AG08396 (cell line): ENCODE measurements around the gene CBX7.

ENCODE experiments used
- DNase-seq: peaks from one replicate; pipeline ENCODE4 v3.0.0; 2012; ENCODE audit warnings: low spot score, mixed read lengths

CBX7 gene

DNA sequence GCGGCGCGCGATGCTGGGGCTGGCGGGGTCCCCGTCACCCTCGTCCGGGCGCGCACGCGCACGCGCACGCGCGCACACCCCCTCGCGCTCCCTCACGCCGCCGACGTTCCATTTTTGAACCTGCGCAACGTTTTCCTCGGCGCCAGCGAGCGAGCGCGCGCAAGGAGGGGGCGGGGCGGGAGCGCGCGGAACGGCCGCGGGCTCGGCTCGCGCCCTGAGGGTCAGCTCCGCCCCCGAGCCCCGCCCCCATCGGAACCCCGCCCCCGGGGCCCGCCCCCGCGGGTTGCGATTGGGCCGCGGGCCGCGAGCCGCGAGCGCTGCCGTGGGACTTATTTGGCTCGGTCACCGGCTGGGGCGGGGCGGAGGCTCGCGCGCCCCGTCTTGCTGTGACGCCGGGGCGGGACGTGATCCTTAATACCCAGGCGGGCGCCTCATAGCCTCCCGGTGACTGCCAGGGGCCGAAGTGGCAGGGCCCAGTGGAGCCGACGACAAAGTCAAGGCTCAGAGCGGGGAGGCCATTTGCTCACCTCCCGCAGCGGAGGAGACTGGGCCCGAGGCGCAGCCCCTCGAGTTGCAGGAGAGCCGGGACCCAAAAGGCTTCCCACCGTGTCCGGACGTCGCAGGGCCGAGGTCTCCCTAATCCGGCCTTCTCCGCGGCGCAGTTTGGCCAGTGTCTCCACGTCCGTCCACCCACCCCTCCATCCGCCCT lies at the start of gene CBX7:
Gene CBX7, minus strand, starts transcription at position 170 of the 709 bp plus-strand sequence. CDS start 236 bp downstream, outside the sequence.
- peak; percentile 99 for DNase-seq

DNA sequence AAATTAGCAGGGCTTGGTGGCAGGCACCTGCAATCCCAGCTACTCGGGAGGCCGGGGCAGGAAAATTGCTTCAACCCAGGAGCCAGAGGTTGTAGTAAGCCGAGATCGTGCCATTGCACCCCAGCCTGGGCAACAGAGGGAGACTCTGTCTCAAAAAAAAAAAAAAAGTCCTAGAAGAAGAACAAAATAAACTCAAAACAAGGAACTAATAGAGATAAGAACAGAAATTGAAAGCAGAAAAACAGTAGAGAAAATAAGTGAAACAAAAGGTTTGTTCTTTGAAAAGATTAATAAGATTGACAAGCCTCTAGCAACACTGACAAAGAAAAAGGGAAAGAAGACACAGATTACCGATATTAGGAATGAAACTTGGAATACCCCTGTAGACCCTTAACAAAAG lies 45.1 kb upstream of the CBX7 start:
- no peak for DNase-seq

DNA sequence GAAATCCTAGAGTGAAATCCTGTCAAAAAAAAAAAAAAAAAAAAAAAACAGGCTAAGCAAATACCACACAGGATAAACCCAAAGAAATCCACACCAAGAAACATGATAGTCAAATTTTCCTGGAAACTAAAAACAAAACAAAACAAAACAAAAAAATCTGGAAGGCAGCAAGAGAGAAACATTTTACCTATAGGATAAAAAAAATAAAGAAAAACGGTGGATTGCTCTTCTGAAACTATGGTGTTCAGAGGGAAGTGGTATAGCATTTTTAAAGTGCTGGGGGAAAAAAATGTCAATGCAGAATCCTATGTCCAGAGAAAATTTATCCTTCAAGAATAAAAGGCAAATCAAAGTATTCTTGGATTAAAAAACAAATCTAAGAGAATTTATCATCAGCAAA lies 41.6 kb upstream of the CBX7 start:
- DNase-seq: no peak

DNA sequence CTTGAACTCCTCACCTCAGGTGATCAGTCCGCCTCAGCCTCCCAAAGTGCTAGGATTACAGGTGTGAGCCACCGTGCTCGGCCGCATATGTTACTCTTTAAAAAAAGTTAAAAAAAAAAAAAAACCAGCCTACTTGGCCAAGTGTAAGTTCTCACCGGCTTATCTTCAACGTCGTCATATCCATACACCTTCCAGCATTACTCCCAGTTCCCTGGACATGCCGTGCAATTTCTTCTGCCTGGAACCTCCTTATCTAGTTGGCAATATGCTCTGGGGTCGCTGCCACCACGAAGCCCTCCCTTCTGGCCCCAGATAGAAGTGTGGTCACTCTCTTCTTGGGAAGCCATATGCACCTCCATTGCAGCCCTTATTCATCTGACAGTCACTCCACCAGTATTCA lies 36.3 kb upstream of the CBX7 start:
- no peak for DNase-seq

DNA sequence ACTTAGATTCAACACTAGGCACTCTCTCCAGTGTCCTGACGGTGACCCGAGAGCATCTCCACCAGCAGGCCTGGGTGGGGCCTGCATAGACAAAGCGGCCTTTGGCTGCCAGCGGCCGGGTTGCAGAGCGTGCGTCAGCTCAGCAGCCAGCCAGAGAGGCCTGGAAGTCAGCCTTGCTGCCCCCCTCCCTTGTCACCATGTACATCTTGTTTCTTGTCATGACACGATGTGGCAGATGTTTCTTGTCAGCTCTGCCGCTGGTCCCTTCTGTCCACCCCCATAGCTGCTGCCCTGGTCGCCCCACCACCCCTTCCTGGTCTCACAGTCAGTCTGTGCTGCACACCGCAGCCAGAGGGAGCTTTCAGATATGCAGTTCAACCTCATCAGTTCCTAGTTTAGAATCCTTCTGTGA lies 33.1 kb upstream of the CBX7 start:
- peak; percentile 84 for DNase-seq

DNA sequence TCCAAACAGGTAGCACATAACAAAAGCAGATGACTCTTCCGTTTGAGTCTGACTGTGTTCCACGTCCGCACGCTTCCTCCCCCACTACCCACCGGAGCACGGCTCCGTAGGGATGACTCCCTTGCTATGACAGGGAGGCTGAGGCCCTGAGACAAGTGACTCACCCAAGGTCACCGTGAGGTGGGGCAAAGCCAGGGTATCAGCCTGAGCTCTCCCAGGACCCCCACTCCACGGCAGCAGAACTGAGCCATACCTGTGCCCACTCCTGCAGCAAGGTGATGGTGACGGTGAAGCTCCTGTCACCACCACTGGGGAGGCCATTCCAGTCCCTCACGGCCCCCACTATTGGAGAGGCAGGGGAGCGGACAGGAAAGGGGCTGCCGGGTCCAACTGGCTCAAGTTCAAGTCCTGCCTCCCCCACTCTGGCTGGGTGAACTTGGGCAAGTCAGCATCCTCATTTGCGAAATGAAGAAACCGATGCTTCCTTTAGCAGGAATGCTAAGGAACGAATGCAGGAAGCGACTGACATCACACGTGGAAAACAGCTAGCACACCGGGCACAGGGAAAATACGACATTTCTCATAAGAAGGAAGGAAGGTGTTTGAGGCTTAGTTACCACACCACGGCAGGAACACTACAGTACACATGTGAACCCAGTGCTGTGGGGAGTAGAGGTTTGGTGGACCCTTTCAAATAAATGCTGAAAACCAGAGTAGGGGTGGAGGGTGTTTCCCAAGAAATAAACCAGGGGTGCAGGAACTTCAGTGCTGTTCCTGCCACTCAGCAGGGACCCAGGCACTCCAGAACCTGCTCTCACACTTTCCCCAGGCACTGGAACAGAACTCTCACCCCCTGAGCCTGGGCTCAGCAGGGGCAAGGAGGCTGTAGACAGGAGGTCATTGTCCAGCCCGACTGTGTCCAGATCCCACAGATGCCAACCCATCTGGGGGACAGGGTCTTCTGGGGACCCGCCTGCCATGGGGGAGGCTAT lies 32.4 kb upstream of the CBX7 start:
- DNase-seq: no peak

DNA sequence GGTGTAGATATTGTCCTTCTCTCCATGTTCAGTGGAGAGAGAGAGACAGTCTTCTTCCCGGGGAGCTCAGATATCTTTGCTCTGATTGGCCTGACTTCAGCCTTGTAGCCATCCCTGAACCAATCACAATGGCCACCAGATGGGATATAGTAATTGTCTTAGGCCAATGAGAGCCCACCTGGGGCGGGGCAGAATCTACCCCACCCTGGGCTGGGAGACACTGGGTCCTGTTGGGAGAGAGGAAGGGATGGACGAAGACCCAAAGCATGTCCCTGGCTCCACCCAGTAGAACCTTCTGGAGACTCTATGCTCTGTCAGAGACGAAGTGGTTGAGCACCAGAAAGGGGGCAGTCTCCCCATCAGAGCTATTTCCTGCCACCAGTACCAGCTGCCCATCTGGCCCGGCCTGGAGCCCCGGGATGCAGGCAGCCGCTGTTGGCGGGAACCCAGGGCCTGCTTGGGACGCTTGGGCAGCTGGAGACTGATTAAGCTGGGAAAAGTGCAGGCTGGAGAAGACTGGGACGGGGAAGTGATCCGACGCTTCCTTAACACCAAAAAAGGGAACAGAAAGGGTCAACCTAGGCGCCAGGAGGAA lies 31.6 kb upstream of the CBX7 start:
- DNase-seq: peak; percentile 57

DNA sequence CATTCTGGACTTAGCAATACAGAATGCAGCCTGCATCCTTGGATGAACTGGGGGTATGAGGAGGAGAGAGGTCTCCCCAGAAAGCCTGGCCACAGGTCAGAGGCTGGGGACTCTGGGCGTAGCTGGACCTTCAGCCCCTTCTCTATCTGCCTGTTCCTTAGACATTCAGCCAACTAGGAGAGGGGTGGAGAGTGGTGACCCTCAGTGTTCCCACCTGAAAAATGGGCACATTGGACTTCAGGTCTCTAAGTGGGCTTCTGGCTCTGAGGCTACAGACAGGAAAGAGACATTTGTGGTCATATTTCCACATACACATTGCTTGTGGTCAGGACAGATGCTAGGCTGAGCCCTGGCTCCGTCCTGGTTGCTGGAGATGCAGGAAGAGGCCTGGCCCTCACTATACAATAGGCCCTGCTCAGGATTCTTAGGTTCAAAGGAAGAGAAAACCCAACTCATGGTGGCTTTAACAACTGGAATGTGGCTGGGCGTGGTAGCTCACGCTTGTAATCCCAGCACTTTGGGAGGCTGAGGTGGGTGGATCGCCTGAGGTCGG lies 30.1 kb upstream of the CBX7 start:
- no peak for DNase-seq

DNA sequence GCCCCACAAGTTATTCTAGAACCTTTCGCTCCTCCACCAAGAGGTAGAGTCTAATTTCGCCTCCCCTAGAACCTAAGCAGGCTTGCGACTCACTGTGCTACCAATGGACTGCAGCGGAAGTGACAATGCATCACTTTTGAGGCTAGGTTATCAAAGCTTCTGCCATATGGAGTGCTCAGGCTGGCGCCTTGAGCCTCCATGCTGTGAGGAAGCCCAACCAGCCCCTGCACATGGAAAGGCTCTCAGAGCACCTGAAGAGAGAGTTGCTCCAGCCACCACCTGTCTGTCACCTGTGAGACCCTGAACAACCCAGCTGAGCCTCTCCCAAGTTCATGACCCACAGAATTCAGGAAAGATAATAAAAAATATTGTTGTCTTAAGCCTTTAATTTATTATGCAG lies 29.3 kb upstream of the CBX7 start:
- DNase-seq: no peak

DNA sequence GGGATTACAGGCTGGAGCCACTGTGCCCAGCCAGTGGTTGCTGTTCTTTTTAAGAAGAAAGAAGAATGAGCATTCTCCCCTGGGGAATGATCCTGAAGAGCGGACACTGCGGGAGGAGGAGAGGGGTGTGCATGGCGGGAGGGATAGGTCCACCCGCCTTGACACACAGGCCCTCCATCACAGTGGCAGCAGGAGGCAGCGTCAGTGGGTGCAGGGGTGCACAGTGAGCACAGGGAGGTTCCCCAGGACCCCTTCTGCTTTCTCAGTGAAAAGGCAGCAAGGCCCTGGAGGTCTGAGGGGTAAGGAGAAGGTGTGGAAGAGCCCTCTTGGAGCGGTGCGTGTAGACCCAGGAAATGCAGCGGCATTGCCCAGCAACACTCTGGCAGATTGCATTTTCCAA lies 28.9 kb upstream of the CBX7 start:
- no peak for DNase-seq

DNA sequence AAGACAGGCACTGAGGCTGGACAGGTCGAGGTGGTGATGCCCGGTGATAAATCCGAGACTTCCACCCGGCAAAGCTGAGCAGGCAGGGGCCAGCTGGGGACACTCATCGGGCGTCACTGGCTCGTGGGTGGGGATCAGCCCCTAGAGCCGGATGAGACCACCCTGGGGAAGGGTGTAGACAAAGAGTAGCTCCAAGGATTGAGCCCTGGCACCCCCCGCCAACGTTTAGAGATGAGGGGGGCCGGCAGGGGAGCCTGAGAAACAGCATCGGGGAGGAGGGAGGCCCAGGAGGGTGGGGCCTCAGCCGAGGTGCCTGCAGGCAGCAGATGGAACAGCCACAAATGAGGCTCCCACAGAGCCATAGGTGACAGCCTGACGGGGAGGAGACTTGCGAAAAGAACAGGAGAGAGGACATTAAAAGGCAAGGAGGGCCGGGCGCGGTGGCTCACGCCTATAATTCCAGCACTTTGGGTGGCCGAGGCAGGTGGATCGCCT lies 27.4 kb upstream of the CBX7 start:
- DNase-seq: no peak

DNA sequence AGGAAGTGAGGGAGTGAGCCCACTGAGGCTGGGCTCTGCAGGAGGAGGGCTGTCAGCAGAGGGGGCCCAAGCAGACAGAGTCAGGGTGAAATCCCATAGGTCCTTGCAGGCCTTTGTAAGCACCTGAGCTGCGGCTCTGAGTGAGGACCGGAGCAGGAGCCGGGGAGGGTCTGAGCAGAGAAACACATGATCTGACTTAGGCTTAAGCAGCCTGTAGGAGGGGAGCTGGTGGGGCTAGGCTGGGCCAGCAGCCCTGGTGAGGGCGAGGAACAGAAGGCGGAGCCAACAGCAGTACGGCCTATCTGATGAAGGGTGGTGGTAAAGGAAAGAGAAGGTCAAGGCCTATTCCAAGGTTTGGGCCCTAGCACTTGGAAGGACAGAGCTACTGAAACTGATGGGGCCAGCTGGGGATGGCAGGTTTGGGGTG lies 26.9 kb upstream of the CBX7 start:
- no peak for DNase-seq

DNA sequence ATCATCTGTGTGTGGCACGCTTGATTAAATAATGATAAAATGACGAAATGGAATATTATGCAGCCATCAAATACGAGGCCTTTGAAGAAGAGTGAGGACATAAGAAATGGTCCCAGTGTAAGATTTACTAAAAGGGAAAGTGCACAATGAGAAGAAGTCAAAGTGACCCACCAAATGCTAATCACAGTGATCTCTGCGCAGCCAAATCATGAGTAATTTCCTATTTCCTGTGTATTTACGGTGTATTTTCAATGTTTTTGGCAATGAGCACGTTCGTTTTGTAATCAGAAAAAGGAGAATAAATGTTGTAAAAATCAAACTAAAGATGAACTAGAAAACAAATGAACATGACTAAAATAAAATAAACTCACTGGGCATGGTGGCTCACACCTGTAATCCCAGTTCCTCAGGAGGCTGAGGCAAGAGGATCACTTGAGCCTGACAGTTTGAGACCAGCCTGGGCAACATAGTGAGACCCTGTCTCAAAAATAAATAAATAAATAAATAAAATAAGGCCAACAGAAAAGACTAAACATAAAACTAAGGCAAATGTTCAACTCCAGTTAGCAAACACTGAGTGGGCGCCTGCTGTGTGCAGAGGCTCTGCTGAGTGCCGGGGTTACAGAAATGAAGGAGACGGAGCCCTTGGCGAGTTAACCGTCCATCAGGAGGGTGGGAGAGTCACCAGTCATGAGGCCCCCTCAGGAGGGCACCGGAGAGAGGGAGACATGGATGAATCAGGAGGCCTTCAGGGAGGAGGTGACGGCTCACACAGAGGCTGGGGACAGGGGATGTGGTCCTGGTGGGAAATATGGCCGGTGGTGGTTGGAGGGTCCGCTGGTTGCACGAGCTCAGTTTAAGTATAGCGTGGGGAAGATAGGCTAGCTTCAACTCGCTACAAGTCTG lies 26.0 kb upstream of the CBX7 start:
- DNase-seq: no peak

DNA sequence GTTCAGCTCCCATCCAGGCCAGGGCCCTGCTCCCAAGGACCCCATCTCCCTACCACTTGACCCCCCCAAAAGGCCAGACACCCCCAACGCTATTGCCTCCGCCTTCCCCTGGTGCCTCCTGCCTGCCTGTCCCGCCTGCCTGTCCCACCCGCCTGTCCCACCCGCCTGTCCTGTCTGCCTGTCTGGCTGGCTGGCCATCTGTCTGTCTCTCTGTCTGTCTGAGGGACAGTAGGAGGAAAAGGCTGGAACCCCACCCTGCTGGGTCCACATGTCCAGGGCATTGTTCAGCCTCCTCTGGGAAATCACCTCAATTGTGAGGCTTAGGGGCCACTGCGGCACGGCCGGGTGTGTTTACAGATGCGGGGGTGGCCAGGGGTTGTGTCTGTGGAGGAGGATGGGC lies 25.3 kb upstream of the CBX7 start:
- no peak for DNase-seq

DNA sequence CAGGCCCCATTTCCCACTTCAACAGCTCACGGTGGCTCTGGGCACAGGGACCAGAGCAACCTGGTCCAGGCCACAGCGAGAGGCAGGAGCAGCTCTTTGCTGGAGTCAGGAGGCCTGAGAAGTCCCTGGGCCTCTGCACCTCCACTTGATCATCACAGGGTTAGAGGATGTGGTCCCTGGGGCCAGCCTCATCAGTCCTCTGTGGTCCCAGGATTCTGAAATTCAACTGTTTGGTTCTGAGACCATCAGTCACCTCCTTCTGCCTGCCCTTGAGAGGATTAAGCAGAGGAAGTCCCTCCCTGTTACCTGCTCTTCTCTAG lies 24.9 kb upstream of the CBX7 start:
- DNase-seq: no peak

DNA sequence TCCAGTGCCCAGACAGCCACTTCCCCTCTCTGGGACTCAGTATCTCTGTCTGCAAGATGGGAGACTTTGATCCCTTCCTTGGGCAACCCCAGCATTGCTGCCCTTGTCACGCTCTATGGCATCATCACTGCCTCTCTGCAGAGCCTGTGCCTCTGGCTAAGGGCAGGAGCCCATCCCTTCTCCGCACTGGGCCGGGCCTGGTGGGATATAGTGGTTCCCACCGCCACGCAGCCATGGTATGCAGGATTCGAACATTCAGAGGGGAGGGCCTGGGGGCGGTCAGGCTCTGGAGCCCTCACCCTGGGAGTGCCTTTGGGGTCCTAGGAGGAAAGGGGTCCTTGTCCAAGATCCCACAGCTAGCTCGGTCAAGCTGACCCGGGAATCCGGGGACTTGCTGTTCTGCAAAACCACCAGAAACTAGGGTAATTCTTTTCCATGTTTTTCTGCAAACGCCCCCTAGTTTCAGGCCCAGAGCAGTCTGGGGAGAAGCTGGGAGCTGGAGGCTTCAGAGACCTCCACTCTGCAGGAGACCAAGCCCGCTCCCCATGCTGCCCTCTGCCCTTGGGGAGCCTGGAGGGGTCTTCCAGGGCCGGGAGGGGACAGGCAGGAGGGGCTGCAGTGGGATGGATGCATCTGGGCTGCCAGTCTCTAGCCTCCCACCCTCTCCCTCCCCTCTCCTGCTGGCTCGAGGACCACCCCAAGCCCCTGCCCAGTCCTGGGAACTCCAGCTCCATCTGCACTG lies 24.4 kb upstream of the CBX7 start:
- no peak for DNase-seq

DNA sequence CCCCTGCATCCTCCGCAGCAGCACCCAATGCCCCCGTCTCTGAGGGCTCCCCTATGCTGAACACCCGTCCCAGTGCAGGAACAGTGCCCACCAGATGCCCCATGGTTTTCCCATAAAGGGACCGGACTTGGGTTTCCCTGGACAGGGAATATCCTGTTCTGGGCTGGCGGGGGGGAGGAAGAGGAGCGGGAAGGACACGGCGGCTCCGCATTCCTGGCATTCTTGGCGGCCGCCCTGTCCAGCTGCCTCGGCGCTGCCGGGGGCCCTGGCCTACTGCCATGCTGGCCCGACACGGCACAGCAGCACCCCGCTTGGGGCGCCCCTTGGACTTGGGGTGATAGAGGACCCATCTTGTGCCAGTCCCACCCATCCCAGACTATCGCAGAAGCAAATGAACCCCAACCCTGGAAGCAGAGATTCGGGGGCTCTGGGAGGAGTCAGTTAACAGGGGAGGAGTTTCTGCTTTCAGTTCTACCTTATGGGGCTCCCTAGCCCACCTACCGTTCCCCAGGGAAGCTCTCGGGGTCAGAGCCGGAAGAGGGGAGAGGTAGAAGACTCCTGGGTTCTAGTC lies 23.7 kb upstream of the CBX7 start:
- DNase-seq: peak; percentile 83

DNA sequence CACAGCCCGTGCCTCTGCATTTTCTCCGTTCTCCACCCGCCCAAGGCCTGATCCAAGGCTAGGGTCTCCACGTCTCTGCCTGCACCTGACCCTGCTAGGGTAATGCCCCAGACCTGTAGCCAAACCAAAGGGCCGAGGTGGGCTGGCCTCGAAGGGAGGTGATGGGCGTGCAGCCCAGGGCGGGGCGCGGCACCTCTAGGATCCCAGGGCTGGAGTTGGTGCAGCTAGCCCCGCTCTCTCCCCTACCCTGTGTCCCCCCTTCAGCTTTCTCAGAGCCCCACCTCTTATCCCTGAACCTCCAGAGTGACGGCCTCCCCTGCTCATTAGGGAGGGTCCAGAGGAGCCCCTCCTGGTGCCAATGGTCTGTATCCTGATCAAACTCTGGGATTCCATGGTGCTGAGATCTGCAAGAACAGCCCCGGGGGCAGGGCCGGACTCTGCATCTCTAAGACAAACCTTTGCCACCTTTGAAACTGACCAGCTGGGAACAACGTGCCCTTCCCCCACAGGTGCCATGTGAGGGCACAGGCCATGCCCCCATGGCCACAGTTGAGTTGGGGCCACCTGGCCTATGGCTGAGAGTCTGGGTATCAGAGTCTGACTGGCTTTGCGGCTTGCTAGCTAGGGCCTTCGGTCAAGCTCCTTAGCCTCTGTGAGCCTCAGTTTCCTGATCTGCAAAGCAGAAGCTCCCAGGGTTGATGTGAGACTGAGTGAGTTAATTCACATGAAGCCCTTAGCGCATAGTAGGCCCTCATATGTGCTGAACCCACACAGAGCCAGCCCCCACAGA lies 23.1 kb upstream of the CBX7 start:
- DNase-seq: no peak
